ENCODE results near the gene TMEM80.
A peak's percentile ranks its signal among the peaks of the same experiment; 100 is the strongest.

The TMEM80 gene

GRCh38 chr11:714436-714835, 18.8 kb downstream of the TMEM80 start:
- Histone ChIP-seq H3K9me3 (ENCODE audit: control insufficient read depth, insufficient read depth, low read length) (no peaks in the 10 kb centered on the region), H3K4me1 (ENCODE audit: insufficient read depth, low read length) (peaks cover 10% of the 10 kb centered on the region; the same call in 1 of the 2 replicates), H3K36me3 (ENCODE audit: insufficient read depth, low read length) (no peaks in the 10 kb centered on the region; the same call in 1 of the 2 replicates)

GRCh38 chr11:719214-720016, 23.8 kb downstream of the TMEM80 start:
- no peak overlapping the region for H3K9ac ChIP-seq (ENCODE audit: low read depth, low read length)
- H3K36me3 ChIP-seq (ENCODE audit: insufficient read depth, low read length): no peaks in the 10 kb centered on the region
- no peaks in the 10 kb centered on the region for H3K9me3 ChIP-seq (ENCODE audit: control insufficient read depth, insufficient read depth, low read length)
- no peaks in the 10 kb centered on the region; the same call in 1 of the 2 replicates for H3K4me1 ChIP-seq (ENCODE audit: insufficient read depth, low read length)

More at GRCh38 chr11:714436-714835, 18.8 kb downstream of the TMEM80 start:
- no peak overlapping the region for H3K9ac ChIP-seq (ENCODE audit: low read depth, low read length)

GRCh38 chr11:720017-720641, 24.5 kb downstream of the TMEM80 start:
- peak overlapping the region; percentile 40; the same call in 1 of the 2 replicates for H3K9ac ChIP-seq (ENCODE audit: low read depth, low read length)

GRCh38 chr11:720642-721246, 25.1 kb downstream of the TMEM80 start:
- H3K9ac ChIP-seq (ENCODE audit: low read depth, low read length): peak overlapping the region; percentile 40; the same call in 1 of the 2 replicates
- H3K9me3 ChIP-seq (ENCODE audit: control insufficient read depth, insufficient read depth, low read length): no peaks in the 10 kb centered on the region
- no peaks in the 10 kb centered on the region for H3K36me3 ChIP-seq (ENCODE audit: insufficient read depth, low read length)
- no peaks in the 10 kb centered on the region; the same call in 1 of the 2 replicates for H3K4me1 ChIP-seq (ENCODE audit: insufficient read depth, low read length)

More at GRCh38 chr11:720017-720641, 24.5 kb downstream of the TMEM80 start:
- Histone ChIP-seq H3K4me1 (ENCODE audit: insufficient read depth, low read length) (no peaks in the 10 kb centered on the region; the same call in 1 of the 2 replicates), H3K36me3 (ENCODE audit: insufficient read depth, low read length) (no peaks in the 10 kb centered on the region), H3K9me3 (ENCODE audit: control insufficient read depth, insufficient read depth, low read length) (no peaks in the 10 kb centered on the region)

GRCh38 chr11:721247-721740, 25.7 kb downstream of the TMEM80 start:
- Histone ChIP-seq H3K36me3 (ENCODE audit: insufficient read depth, low read length) (no peaks in the 10 kb centered on the region), H3K4me1 (ENCODE audit: insufficient read depth, low read length) (no peaks in the 10 kb centered on the region; the same call in 1 of the 2 replicates), H3K9ac (ENCODE audit: low read depth, low read length) (no peak overlapping the region), H3K9me3 (ENCODE audit: control insufficient read depth, insufficient read depth, low read length) (no peaks in the 10 kb centered on the region)

- H3K9ac ChIP-seq (ENCODE audit: low read depth, low read length): no peak overlapping the region
- H3K36me3 ChIP-seq (ENCODE audit: insufficient read depth, low read length): no peaks in the 10 kb centered on the region
- H3K9me3 ChIP-seq (ENCODE audit: control insufficient read depth, insufficient read depth, low read length): no peaks in the 10 kb centered on the region
- peaks cover 2% of the 10 kb centered on the region; the same call in 1 of the 2 replicates for H3K4me1 ChIP-seq (ENCODE audit: insufficient read depth, low read length)
These were observed 26.2 kb downstream of the TMEM80 start for GRCh38 chr11:721741-722345.

- Histone ChIP-seq H3K4me1 (ENCODE audit: insufficient read depth, low read length) (peaks cover 6% of the 10 kb centered on the region; the same call in 1 of the 2 replicates), H3K9me3 (ENCODE audit: control insufficient read depth, insufficient read depth, low read length) (no peaks in the 10 kb centered on the region), H3K9ac (ENCODE audit: low read depth, low read length) (no peak overlapping the region), H3K36me3 (ENCODE audit: insufficient read depth, low read length) (no peaks in the 10 kb centered on the region)
These were observed 26.8 kb downstream of the TMEM80 start for GRCh38 chr11:722346-722811.

- H3K4me1 ChIP-seq (ENCODE audit: insufficient read depth, low read length): peaks cover 10% of the 10 kb centered on the region; the same call in 1 of the 2 replicates
These were observed 27.7 kb downstream of the TMEM80 start for GRCh38 chr11:723120-723883.

GRCh38 chr11:724049-724777, 28.6 kb downstream of the TMEM80 start:
- no peak overlapping the region for H3K9ac ChIP-seq (ENCODE audit: low read depth, low read length)
- no peaks in the 10 kb centered on the region for H3K9me3 ChIP-seq (ENCODE audit: control insufficient read depth, insufficient read depth, low read length)
- H3K36me3 ChIP-seq (ENCODE audit: insufficient read depth, low read length): no peaks in the 10 kb centered on the region
- peaks cover 10% of the 10 kb centered on the region; the same call in 1 of the 2 replicates for H3K4me1 ChIP-seq (ENCODE audit: insufficient read depth, low read length)

More at GRCh38 chr11:723120-723883, 27.7 kb downstream of the TMEM80 start:
- Histone ChIP-seq H3K9ac (ENCODE audit: low read depth, low read length) (no peak overlapping the region), H3K9me3 (ENCODE audit: control insufficient read depth, insufficient read depth, low read length) (no peaks in the 10 kb centered on the region), H3K36me3 (ENCODE audit: insufficient read depth, low read length) (no peaks in the 10 kb centered on the region)

GRCh38 chr11:724778-725386, 29.3 kb downstream of the TMEM80 start:
- H3K9ac ChIP-seq (ENCODE audit: low read depth, low read length): no peak overlapping the region
- no peaks in the 10 kb centered on the region for H3K36me3 ChIP-seq (ENCODE audit: insufficient read depth, low read length)
- no peaks in the 10 kb centered on the region for H3K9me3 ChIP-seq (ENCODE audit: control insufficient read depth, insufficient read depth, low read length)
- peaks cover 10% of the 10 kb centered on the region; the same call in 1 of the 2 replicates for H3K4me1 ChIP-seq (ENCODE audit: insufficient read depth, low read length)

- peak overlapping the region; percentile 33; the same call in 1 of the 2 replicates for H3K9ac ChIP-seq (ENCODE audit: low read depth, low read length)
- no peaks in the 10 kb centered on the region for H3K9me3 ChIP-seq (ENCODE audit: control insufficient read depth, insufficient read depth, low read length)
- peaks cover 10% of the 10 kb centered on the region; the same call in 1 of the 2 replicates for H3K4me1 ChIP-seq (ENCODE audit: insufficient read depth, low read length)
- no peaks in the 10 kb centered on the region for H3K36me3 ChIP-seq (ENCODE audit: insufficient read depth, low read length)
These were observed 30.1 kb downstream of the TMEM80 start for GRCh38 chr11:725624-726202.

Measured in ES-I3 (cell line).